CD4-positive, alpha-beta T cell treated with Interleukin-6 at 100 ng/mL for 8 hours (primary cell): ENCODE results near the gene PIAS4.

ENCODE experiments used
- DNase-seq: peaks from one replicate; pipeline ENCODE4 v3.0.0-alpha.2; 2020; ENCODE audit warnings: mixed read lengths, low spot score

The PIAS4 gene

DNA sequence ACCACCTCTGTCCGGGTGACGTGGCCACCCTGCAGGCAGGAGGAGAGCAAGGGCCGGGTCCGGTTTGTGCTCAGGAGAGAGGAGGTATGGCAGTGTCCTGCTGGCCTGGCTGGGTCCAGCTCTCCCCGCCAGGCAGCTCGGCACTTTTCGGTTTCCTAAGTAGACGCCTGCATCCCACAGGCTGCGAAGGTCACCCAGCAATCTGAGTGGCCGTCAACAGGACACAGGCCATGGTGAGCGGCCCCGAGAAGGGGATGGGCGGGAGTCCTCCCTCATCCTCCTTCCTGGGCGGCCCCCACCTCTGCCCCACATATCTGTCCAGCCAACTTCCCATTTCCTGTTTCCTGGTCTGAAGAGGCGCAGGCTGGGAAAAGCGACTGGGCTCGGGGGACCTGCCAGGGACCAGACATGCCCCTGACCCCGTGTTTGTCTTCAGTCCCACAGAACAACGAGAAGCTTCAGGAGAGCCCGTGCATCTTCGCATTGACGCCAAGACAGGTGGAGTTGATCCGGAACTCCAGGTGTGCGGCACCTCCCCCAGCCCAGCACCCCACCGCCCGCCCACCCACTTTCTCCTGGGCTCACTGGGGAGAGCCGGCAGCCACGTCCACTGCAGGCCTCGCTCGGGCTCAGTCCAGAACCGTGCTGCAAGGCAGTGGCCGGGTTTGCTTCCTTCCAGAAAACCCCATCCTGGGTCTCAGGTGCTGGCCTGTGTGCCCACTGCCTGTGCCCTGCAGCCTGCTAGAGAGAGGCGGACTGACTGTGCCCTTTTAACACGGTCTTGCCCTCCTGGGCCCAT is 16.3 kb downstream of the PIAS4 start:
- DNase-seq = no peak

DNA sequence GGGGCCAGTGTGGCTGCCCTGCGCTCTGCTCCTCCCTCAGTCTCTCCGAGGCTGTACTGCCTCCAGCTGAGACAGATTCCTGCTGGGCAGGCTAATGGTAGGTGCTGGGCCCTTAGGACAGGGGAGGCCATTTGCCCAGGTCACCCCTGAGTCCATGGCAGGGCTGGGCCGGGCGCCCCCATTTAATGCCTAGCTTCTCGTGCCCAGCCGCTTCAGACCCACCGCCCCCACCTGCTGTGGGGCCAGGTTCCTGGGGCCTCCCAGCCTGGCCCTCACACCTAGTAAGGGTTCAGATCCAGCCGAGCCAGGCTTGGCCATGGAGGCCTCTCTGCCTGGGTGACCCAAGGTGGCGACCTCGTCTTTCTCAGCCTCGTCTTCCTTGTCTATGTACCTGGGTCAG is 17.8 kb downstream of the PIAS4 start:
- no peak for DNase-seq

DNA sequence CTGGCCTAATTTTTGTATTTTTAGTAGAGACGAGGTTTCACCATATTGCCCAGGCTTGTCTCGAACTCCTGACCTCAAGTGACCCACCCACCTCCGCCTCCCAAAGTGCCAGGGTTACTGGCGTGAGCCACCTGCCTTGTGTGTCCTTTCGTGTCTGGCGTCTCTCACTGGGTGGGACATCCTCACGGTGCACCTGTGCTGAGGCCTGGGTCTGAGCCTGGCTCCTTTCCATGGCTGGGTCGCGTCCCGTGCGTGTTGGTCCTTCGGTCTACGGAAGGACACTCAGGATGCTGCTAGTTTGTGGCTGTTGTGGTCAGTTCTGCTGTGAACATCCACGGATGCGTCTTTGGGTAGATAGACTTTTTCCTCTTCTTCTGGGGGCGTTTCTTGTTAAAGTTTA is 19.6 kb downstream of the PIAS4 start:
- DNase-seq = no peak

DNA sequence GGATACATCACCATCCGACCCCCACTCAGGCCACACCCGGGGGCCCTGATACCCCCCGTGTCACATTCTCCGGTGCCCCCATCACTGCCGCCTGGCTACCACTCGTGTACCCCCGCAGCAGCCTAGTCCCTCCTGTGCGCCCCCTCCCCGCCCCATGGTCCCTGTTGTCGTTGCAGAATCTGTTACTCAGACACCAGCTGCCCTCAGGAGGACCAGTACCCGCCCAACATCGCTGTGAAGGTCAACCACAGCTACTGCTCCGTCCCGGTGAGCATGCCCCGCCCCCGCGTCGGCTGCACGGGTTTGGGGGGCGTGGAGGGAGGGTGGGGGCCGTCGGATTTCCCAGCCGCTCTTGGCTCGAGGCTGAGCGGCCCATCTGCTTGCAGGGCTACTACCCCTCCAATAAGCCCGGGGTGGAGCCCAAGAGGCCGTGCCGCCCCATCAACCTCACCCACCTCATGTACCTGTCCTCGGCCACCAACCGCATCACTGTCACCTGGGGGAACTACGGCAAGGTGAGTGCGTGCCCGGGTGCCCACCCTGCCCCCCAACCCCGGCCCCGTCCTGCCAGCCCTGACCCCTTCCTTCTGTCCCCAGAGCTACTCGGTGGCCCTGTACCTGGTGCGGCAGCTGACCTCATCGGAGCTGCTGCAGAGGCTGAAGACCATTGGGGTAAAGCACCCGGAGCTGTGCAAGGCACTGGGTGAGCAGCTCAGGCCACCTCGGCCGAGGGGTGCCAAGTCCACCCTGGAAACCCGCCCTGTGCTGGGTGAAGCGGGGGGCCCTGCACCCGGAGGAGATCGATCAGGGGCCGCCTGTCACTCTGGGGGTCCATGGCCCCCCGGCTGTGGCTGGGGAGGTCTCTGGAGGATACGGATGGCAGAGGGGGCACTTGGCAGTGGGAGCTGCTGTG is 21.1 kb downstream of the PIAS4 start:
- DNase-seq = no peak

DNA sequence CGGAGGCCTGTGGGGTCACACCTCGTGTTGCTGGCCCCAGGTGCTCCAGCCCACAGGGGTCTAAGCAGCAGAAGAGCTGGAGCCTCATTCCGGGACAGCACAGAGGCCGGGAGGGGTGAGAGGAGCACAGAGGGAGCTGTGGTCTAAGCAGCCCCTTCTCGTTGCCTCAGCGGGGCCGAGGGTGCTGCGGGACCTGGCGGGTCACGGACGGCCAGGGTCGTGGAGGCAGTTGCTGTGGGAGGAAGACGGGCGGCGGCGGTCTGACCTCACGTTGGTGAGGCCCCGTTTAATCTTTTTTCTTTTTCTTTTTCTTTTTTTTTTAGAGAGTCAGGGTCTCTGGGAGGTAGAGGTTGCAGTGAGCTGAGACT is 21.7 kb downstream of the PIAS4 start:
- DNase-seq = no peak

DNA sequence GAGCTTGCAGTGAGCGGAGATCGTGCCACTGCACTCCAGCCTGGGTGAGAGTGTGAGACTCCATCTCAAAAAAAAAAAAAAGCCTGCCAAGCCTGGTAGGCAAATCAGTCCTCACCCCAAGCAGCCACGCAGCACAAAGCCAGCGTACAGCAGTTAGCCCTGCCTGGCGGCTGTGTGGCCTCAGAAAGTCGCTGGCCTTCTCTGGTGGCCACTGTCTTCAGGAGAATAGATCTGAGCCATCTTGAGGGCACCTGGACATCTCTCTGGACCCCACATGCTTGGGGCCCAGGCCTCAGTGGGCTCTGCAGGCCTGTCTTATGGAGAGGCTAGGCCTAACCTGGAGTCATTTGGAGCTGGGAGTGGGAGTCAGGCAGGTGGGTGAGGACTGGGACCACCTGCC is 23.0 kb downstream of the PIAS4 start:
- DNase-seq = no peak

DNA sequence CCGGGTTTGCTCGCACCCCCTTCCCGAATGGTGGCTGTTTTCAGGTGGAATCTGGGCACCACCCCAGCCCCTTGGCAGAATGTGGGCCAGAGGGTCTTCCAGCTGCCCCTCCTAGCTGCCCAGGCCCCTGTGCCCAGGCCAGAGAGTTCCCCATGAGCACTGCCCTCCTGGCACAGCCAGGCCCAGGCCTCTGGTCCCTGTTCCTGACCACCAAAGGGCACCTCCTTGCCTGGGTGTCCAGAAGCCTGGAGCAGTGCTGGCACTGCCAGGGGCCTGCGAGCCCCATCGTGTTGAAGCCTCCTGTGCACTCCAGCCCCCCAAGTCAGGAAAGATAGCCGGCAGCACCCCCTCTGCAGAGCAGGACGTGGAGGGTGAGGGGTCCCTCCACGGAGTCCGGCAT is 23.4 kb downstream of the PIAS4 start:
- no peak for DNase-seq

DNA sequence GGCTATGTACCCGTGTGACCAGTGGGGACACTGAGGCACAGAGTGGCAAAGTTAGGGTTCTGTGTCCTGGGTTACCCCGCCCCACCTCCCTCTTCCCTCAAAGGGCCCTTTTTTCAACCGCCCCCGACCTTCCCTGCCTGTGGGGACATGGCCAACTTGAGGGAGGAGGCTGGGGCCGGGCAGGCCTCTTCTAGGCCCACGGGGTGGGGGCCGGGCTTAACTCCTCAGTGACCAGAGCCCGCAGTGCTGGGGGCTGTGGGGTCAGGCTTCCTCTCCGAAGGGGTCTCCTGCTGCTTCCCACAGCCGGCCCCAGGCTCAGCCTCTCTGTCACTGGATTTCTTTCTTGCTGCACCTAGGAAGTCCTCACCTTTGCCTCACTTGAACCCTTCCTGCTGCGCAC is 23.9 kb downstream of the PIAS4 start:
- DNase-seq = no peak

DNA sequence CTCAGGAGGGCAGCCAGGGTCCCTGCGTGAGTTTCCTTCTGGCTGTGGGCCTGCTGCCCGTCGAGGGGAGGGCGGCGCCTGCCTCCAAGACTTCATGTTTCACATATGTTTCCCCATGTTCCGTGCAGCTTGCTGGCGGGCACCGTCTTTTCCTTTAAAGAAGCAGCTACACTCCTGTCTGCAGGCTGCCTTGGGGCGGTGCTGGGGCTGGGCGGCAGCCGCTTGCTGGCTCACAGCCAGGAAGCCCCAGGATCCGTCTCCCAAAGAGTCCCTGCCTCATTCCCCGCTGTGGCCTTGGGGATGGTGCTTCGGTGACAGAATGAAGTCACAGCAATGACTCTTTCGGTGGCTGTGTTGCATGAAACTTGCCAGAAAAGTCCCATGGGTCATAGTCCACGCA is 24.9 kb downstream of the PIAS4 start:
- no peak for DNase-seq

DNA sequence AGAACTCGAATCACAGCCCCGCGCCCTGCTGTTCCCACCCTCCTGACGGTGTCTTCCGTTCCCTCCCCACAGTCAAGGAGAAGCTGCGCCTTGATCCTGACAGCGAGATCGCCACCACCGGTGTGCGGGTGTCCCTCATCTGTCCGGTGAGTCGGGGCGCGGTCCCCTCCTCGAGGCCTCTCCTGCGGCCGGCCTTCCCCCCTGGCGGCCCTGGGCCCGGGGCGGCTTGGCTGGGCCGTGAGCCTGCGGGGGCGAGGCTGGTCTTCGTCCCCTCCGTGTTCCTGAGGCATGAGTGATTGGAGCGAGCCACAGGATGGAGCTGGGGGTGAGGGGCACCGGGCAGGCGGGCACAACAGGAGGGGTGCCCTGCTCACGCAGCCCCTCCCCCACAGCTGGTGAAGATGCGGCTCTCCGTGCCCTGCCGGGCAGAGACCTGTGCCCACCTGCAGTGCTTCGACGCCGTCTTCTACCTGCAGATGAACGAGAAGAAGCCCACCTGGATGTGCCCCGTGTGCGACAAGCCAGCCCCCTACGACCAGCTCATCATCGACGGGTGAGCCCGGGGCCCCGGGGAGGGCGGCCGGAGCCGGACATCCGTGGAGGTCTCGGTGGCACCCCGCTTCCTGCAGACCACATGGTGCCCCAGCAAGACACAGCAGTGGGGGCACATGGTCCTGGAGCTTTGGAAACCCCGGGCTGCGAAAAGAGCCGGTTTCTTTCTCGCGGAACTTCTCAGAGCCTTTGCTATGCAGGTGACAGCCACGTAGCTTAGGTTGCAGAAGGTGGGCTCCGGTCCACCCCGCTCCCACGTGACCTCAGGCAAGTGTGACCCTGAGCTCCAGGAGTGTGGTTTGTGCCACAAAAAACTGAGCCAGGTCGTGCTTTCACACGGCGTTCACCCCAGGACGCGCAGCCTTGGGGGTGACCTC is 25.8 kb downstream of the PIAS4 start:
- DNase-seq = no peak

DNA sequence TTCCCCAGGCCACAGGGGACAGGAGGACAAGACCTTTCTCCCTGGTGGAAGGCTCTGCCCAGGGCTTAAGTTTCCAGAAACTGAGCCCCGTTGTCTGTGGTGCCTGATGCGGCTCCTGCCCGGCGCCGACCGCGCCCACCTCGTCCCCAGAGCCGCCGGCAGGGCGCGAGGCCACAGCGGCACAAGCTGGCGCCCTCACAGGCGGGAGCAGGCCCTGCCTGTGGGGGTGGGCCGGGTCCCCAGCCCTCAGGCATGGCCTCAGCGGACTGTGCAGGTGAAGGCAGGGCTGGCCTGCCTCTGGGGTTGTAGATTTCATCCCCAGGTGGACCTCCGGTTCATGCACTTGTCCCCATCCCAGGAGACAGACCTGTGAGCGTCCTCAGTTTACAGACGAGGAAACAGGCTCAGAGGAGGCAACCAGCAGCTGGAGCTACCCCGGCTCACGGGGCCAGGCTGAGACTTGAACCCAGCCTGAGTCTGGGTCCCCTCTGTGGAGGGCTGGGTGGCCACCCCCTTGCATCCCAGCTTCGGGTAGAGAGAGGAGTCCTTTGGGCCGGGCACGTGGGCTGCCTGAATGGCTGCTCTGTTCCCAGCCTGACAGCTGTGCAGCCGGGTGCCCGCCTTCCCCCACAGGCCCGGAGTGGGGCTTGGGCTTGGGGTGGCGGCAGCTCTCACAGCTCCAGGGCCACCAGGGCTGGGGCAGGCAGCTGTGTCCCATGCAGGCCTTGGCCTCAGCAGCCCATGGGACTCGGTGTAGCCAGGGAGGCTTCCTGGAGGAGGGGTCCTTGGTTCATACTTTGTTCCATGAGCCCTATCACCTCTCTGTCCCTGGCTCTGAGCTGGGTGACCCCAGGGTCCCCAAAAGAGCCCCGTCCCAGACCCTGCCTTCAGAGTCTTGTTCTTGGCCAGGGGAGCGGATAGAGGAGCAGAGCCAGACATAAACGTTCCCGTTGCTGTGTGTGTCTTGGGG is 26.8 kb downstream of the PIAS4 start:
- no peak for DNase-seq

DNA sequence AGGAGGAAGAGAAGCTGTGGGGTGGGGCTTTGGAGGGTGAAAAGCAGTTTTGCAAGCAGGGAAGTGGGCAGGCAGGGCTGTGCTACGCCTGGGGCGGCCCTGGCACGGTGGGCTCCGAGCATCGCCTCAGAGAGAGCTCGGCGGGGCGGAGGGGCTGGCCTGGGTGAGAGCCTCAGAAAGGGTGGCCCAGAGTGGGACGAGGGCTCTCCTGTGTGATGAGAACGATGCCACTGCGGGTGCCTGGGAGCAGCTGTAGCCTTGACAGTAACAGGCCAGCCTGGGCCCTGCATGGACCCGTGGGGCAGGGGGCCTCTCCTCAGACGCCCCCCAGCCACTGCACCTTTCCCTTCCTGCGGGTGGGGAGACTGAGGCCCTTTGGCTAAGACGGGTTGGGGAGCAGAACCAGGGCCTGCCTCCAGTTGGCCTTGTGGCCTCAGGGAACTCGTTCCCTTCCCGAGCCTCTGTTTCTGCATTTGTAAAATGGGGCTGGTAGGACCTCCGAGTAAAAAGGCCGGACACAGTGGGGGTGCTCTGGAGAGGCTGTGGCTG is 27.6 kb downstream of the PIAS4 start:
- DNase-seq = no peak

DNA sequence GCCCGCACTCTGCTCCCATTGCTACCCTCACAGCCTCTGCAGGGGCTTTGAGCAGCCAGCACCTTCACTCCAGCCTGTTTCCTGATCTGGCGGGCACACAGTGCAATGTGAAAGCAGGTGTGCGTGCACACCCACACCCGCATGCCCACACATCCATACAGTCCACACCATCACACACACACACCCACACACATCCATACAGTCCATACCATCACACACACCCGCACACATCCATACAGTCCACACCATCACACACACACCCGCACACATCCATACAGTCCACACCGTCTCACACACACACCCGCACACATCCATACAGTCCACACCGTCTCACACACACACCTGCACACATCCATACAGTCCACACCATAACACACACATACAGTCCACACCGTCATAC is 28.0 kb downstream of the PIAS4 start:
- no peak for DNase-seq

DNA sequence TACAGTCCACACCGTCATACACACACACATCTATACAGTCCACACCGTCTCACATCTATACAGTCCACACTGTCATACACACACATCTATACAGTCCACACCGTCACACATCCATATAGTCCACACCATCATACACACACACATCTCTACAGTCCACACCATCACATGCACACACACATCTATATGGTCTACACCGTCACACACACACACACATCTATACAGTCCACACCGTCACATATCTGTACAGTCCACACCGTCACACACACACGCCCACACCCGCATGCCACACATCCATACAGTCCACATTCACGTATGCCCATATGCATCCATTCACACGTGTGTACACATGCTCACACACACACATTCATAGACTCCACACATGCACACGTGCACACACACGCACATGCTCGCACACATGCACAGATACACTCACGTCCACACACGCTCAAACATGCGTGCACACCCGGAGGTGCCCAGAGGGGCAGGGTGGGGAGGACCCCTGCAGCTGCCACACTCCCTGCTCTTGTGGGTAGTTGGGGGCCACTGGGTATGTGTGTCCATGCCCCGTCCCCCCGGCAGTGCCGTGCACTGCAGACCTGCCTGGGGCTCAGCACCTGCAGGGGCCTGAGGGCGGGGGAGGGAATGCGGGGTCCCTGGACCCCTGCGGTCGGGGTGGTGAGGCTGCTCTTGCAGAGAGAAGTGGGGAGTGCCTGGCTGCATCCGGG is 29.2 kb downstream of the PIAS4 start:
- DNase-seq = no peak

DNA sequence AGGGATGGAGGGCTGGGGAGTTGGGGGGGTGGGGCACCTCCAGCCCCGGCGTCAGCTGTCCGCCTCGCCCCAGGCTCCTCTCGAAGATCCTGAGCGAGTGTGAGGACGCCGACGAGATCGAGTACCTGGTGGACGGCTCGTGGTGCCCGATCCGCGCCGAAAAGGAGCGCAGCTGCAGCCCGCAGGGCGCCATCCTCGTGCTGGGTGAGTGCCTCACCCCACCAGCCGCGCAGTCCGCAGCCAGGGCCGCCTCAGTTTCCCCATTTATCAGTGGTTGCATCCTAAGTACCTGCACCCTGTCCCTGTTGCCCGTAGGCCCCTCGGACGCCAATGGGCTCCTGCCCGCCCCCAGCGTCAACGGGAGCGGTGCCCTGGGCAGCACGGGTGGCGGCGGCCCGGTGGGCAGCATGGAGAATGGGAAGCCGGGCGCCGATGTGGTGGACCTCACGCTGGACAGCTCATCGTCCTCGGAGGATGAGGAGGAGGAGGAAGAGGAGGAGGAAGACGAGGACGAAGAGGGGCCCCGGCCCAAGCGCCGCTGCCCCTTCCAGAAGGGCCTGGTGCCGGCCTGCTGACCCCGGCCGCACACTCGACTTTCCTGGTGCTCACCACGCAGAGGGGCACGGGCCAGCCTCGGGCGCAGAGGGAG is 29.9 kb downstream of the PIAS4 start:
- DNase-seq = no peak

DNA sequence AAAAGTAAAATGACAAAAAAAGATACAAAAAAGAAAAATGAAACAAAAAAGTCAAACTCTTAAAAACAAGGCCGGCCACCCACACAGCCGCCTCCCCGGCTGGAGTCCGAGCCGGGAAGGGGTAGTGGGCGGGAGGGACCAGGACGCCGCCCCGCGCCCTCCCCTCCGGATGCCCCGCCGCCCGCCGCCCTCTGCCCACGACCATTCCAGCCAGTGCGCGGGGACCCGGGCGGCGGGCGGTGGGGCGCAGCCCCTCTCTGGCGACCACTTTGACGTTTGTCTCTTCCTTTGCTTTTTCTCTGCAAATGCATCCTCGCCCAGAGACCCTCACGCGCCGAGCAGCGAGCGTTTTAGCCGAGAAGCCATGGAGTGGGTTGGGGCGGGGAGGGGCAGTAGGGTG is 30.5 kb downstream of the PIAS4 start:
- no peak for DNase-seq

DNA sequence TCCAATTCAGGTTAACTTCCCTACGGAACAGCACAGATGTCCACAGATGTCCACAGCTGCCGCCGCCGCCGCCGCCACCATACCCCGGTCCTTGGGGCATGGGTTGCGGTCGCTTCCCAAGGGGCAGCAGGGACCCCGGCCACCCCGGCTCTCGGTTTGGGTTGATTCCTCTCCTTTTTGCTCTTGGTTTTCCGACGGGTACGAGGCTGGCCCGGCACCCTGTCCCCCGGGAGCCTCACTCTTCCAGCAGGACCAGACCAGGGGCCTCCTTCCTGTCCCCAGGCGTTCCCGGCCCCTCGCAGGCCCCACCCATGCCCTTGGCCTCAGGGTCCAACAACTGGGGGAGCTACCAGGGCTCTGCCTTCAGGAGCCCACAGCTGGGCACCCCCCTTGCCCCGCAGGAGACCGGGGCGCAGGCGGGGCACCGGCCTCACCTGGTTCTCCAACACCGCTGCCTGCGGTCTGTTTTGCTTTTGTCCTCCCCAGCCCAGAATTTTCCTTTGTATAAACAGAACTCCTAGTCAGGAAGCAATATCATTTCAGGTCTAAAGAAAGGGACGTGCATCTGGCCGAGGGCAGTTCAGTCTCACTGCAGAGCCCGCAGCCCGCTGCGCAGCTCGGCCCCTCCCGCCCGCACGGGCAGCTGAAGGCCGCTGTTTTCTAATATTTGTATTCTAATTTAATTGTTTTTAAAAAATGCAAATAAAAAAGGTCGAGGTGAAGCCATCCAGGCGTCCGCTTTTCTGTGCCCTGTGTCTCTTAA is 31.3 kb downstream of the PIAS4 start:
- DNase-seq = no peak

DNA sequence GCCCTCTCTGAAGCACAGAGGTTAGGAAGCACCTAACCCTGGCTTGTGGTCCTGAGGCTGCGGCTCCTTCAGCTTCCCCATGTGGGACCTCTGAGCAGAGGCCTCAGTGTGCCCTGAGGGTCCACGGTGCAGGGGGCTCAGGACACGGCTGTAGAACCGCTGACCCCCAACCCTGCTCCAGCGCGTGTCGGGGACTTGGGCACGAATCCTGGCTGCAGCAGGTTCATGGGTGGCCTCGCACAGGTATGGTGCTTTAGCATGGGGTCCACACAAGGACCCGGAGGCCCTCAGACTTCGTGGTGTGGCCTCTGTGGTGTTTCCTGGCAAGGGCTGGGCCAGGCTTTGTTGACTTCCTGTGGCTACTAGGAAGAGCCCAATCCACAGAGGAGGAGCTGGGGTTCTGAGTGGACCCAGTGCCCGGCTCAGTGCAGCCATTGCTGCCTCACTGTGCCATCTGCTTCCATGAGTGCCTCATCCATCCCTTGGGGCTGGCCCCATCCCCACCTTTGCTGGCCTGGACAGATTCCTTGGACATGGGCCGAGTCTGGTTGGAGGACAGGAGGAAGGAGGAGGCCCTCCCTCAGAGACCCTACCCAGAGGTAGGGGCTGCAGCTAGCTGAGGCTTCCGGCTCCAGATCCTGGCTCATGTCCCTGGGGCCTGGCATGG is 34.7 kb downstream of the PIAS4 start:
- no peak for DNase-seq
